HG02763 (cell line): ENCODE results near the gene CAMTA1.

Experiments
- ATAC-seq: cut with Tn5 transposase; IDR thresholded peaks from one replicate; pipeline ENCODE4 v1.9.1; 2021; ENCODE audit warnings: mild to moderate bottlenecking, moderate library complexity; ENCODE audit not compliant: unreplicated experiment

The CAMTA1 gene

GRCh38 chr1:7265771-7266371 lies 480.6 kb downstream of the CAMTA1 start:
- ATAC-seq = no peak

- no peak for ATAC-seq
Observed at GRCh38 chr1:7266561-7266960, 481.3 kb downstream of the CAMTA1 start.

- no peak for ATAC-seq
Observed at GRCh38 chr1:7267493-7267892, 482.2 kb downstream of the CAMTA1 start.

- ATAC-seq = no peak
Observed at GRCh38 chr1:7268983-7269382, 483.7 kb downstream of the CAMTA1 start.

GRCh38 chr1:7269525-7269924 lies 484.3 kb downstream of the CAMTA1 start:
- no peak for ATAC-seq

- no peak for ATAC-seq
Observed at GRCh38 chr1:7274256-7274655, 489.0 kb downstream of the CAMTA1 start.

- no peak for ATAC-seq
Observed at GRCh38 chr1:7278045-7278444, 492.8 kb downstream of the CAMTA1 start.

GRCh38 chr1:7278827-7279765 lies 493.8 kb downstream of the CAMTA1 start:
- ATAC-seq = no peak

- no peak for ATAC-seq
Observed at GRCh38 chr1:7279769-7280168, 494.5 kb downstream of the CAMTA1 start.

- no peak for ATAC-seq
Observed at GRCh38 chr1:7280347-7280960, 495.2 kb downstream of the CAMTA1 start.

GRCh38 chr1:7281821-7282220 lies 496.6 kb downstream of the CAMTA1 start:
- ATAC-seq = no peak

GRCh38 chr1:7284839-7285435 lies 499.7 kb downstream of the CAMTA1 start:
- no peak for ATAC-seq

GRCh38 chr1:7285856-7286454 lies 500.7 kb downstream of the CAMTA1 start:
- ATAC-seq = no peak

GRCh38 chr1:7287013-7287412 lies 501.8 kb downstream of the CAMTA1 start:
- no peak for ATAC-seq

- ATAC-seq = no peak
Observed at GRCh38 chr1:7288992-7289391, 503.7 kb downstream of the CAMTA1 start.

- ATAC-seq = no peak
Observed at GRCh38 chr1:7289694-7290093, 504.4 kb downstream of the CAMTA1 start.

- no peak for ATAC-seq
Observed at GRCh38 chr1:7290971-7291970, 506.0 kb downstream of the CAMTA1 start.

GRCh38 chr1:7292036-7292681 lies 506.9 kb downstream of the CAMTA1 start:
- ATAC-seq = no peak

- ATAC-seq = no peak
Observed at GRCh38 chr1:7292714-7293419, 507.6 kb downstream of the CAMTA1 start.
